HCT116 (cell line): ENCODE results near the gene TNFSF13B. TPM values are rescaled to one million over a fixed set of nuclear protein-coding genes. Genes with fewer than 3 reads are reported as not detected.

Experiments
- ATAC-seq: fragments of 200-7000 bp; cut with Tn5 transposase; 2 replicates; pipeline ENCODE4 v1.9.1; 2020; ENCODE audit warnings: mild to moderate bottlenecking, moderate library complexity
- BruUV-seq: library from RNA; stranded (reverse); fragments of 400-500 nt; replicated peaks from 2 replicates; lab custom pipeline; 2021; lab: Mats Ljungman, UMichigan
- CTCF ChIA-PET: fragments of 300-600 bp; sonication (Branson Sonifier 250); formaldehyde crosslinking; loops from one replicate; lab custom pipeline; 2021; ENCODE audit warnings: antibody characterized with exemption; lab: Charles Lee
- POLR2A ChIA-PET: fragments of 300-600, 350-600 bp; sonication (Branson Sonifier 250); formaldehyde crosslinking; loops from one replicate; lab custom pipeline; 2021; ENCODE audit warnings: antibody characterized with exemption; lab: Charles Lee
- RAD21 ChIA-PET, 2 experiments: fragments of 300-600 bp; sonication (Branson Sonifier 250); formaldehyde crosslinking; loops; one replicate each; lab custom pipeline; 2023; ENCODE audit warnings: low total read pairs in 2 of 2; ENCODE audit not compliant: uncharacterized antibody in 2 of 2, unreplicated experiment in 2 of 2, low non-redundant PET in 1 of 2; lab: Charles Lee
- DNase-seq: peaks from one replicate; pipeline ENCODE4 v3.0.0-alpha.2; 2010; ENCODE audit warnings: low read depth, low spot score
- H2AFZ ChIP-seq: fragments of 200-600 bp; shearing (Covaris generic), sonication (generic); 2 replicates; pipeline ENCODE4 v1.6.1; 2017; ENCODE audit warnings: low read depth, mixed run types, mixed read lengths, antibody characterized with exemption, low read length; ENCODE audit not compliant: poor library complexity, severe bottlenecking
- H3K27ac ChIP-seq: 2 replicates; pipeline ENCODE4 v1.5.1; 2012; ENCODE audit warnings: low read depth, low read length
- H3K27me3 ChIP-seq: fragments of 200-600 bp; sonication (generic); 2 replicates; pipeline ENCODE4 v1.6.1; 2016; ENCODE audit warnings: mixed run types, low read length, mixed read lengths; ENCODE audit not compliant: insufficient read depth
- H3K36me3 ChIP-seq, 2 experiments: fragments of 200-500 bp in 1 of 2; fragments of 200-600 bp in 1 of 2; sonication (Bioruptor generic) in 1 of 2; sonication (generic) in 1 of 2; 2 replicates each; pipeline versions ENCODE4 v1.5.1 to v1.6.1; 2014 to 2016; ENCODE audit warnings: low read length in 2 of 2, inconsistent platforms in 1 of 2, mixed read lengths in 1 of 2, mixed run types in 1 of 2; ENCODE audit not compliant: insufficient read depth in 2 of 2, control insufficient read depth in 1 of 2
- H3K4me1 ChIP-seq, 2 experiments: fragments of 200-600 bp in 1 of 2; sonication (generic) in 1 of 2; 2 replicates each; pipeline versions ENCODE4 v1.5.1 to v1.6.1; 2012 to 2017; ENCODE audit warnings: low read length in 2 of 2, inconsistent platforms in 1 of 2, mild to moderate bottlenecking in 1 of 2, mixed read lengths in 1 of 2, mixed run types in 1 of 2, moderate library complexity in 1 of 2; ENCODE audit not compliant: insufficient read depth in 2 of 2, control insufficient read depth in 1 of 2
- H3K4me2 ChIP-seq: fragments of 200-600 bp; sonication (generic); 2 replicates; pipeline ENCODE4 v1.6.1; 2017; ENCODE audit warnings: mixed run types, low read length, mixed read lengths
- H3K4me3 ChIP-seq, 2 experiments: fragments of 200-600 bp in 1 of 2; sonication (generic) in 1 of 2; replicated peaks in 1 of 2; 2 replicates each; pipeline ENCODE4 v1.5.1; 2011 to 2016; ENCODE audit warnings: low read length in 2 of 2, control low read depth in 1 of 2, low read depth in 1 of 2, mild to moderate bottlenecking in 1 of 2, mixed read lengths in 1 of 2, mixed run types in 1 of 2
- H3K79me2 ChIP-seq: fragments of 200-600 bp; sonication (generic); 2 replicates; pipeline ENCODE4 v1.6.1; 2017; ENCODE audit warnings: mild to moderate bottlenecking, mixed run types, low read length, moderate library complexity, mixed read lengths; ENCODE audit not compliant: insufficient read depth
- H3K9ac ChIP-seq: fragments of 200-600 bp; sonication (generic); 2 replicates; pipeline ENCODE4 v1.6.1; 2016; ENCODE audit warnings: low read length, mixed read lengths
- H3K9me2 ChIP-seq: fragments of 200-600 bp; sonication (generic), shearing (Covaris generic); 2 replicates; pipeline ENCODE4 v1.6.1; 2017; ENCODE audit warnings: mixed run types, mild to moderate bottlenecking, moderate library complexity; ENCODE audit not compliant: insufficient read depth
- H3K9me3 ChIP-seq, 2 experiments: fragments of 200-500 bp in 1 of 2; fragments of 200-600 bp in 1 of 2; sonication (Bioruptor generic) in 1 of 2; sonication (generic) in 1 of 2; 2 replicates each; pipeline ENCODE4 v1.6.1; 2014 to 2017; ENCODE audit warnings: low read length in 2 of 2, mixed read lengths in 2 of 2, inconsistent platforms in 1 of 2, low read depth in 1 of 2, mild to moderate bottlenecking in 1 of 2, mixed run types in 1 of 2, moderate library complexity in 1 of 2; ENCODE audit not compliant: control insufficient read depth in 1 of 2, insufficient read depth in 1 of 2
- H4K20me1 ChIP-seq: fragments of 200-600 bp; sonication (generic), shearing (Covaris generic); 2 replicates; pipeline ENCODE4 v1.6.1; 2017; ENCODE audit warnings: mixed run types, mild to moderate bottlenecking, moderate library complexity; ENCODE audit not compliant: insufficient read depth
- CEBPB ChIP-seq: IDR thresholded peaks from 2 replicates; pipeline ENCODE4 v1.6.1; 2012; ENCODE audit warnings: low read depth
- EGR1 ChIP-seq: IDR thresholded peaks from 2 replicates; pipeline ENCODE4 v1.6.1; 2012; ENCODE audit warnings: low read depth
- ELF1 ChIP-seq: IDR thresholded peaks from 2 replicates; pipeline ENCODE4 v1.6.1; 2012; ENCODE audit warnings: low read depth, borderline replicate concordance
- EZH2 ChIP-seq: fragments of 200-600 bp; sonication (generic); IDR thresholded peaks from 2 replicates; pipeline ENCODE4 v1.6.1; 2017; ENCODE audit warnings: antibody characterized with exemption, mixed run types
- MAX ChIP-seq: IDR thresholded peaks from 2 replicates; pipeline ENCODE4 v1.6.1; 2012
- POLR2AphosphoS5 ChIP-seq: IDR thresholded peaks from 2 replicates; pipeline ENCODE4 v1.6.1; 2011; ENCODE audit warnings: mild to moderate bottlenecking, low read depth, low read length, moderate library complexity
- SP1 ChIP-seq: IDR thresholded peaks from 2 replicates; pipeline ENCODE4 v1.6.1; 2012; ENCODE audit warnings: low read depth
- TCF7L2 ChIP-seq: IDR thresholded peaks from 2 replicates; pipeline ENCODE4 v1.7.0; 2011; ENCODE audit warnings: borderline replicate concordance, inconsistent platforms; ENCODE audit not compliant: insufficient read depth, insufficient read length; ENCODE audit errors: extremely low read depth
- ZFX ChIP-seq: fragments of 450-650 bp; IDR thresholded peaks from 2 replicates; pipeline ENCODE4 v1.6.1; 2017
- intact Hi-C: fragments of 100-400 bp; cut with micrococcal nuclease; formaldehyde crosslinking; loops from 2 replicates; pipeline ENCODE4 v1.10.0; 2022
- total RNA-seq: library from RNA; stranded (reverse); gene quantifications from one replicate; pipeline ENCODE4 v1.2.1, GENCODE V29; 2021; ENCODE audit not compliant: unreplicated experiment
- TF ChIP-seq, protein P1 (sequence below): IDR thresholded peaks from 2 replicates; pipeline ENCODE4 v1.6.1; 2012
- TF ChIP-seq, protein P2 (sequence below): IDR thresholded peaks from 2 replicates; pipeline ENCODE4 v1.6.1; 2012; ENCODE audit warnings: low read depth

The TNFSF13B gene
- total RNA-seq, 1 experiment from 2014 or later = 1.3 TPM

- Histone ChIP-seq H3K79me2 (no peaks in the 10 kb centered on the region), H3K9me2 (no peaks in the 10 kb centered on the region), H3K4me3 (no peak overlapping the region), H3K4me1 (no peaks in the 10 kb centered on the region), H4K20me1 (no peaks in the 10 kb centered on the region), H3K36me3 (no peaks in the 10 kb centered on the region), H3K9me3 (no peaks in the 10 kb centered on the region), H3K27ac (no peak overlapping the region), H3K4me2 (no peak overlapping the region), H3K27me3 (peaks cover 55% of the 10 kb centered on the region), H2AFZ (no peak overlapping the region), H3K9ac (no peak overlapping the region)
- DNase-seq = no peak
- ChIA-PET POLR2A (no interaction called here), RAD21 (no interaction called here), CTCF (no interaction called here)
- ATAC-seq = no peak
- intact Hi-C loops = no loop called here
- TF ChIP-seq CEBPB (no peak), ELF1 (no peak), POLR2AphosphoS5 (no peak), ZFX (no peak), TCF7L2 (no peak), MAX (no peak), EZH2 (no peak), EGR1 (no peak), SP1 (no peak)
- TF ChIP-seq, protein P1, sequence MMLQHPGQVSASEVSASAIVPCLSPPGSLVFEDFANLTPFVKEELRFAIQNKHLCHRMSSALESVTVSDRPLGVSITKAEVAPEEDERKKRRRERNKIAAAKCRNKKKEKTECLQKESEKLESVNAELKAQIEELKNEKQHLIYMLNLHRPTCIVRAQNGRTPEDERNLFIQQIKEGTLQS = no peak
- TF ChIP-seq, protein P2, sequence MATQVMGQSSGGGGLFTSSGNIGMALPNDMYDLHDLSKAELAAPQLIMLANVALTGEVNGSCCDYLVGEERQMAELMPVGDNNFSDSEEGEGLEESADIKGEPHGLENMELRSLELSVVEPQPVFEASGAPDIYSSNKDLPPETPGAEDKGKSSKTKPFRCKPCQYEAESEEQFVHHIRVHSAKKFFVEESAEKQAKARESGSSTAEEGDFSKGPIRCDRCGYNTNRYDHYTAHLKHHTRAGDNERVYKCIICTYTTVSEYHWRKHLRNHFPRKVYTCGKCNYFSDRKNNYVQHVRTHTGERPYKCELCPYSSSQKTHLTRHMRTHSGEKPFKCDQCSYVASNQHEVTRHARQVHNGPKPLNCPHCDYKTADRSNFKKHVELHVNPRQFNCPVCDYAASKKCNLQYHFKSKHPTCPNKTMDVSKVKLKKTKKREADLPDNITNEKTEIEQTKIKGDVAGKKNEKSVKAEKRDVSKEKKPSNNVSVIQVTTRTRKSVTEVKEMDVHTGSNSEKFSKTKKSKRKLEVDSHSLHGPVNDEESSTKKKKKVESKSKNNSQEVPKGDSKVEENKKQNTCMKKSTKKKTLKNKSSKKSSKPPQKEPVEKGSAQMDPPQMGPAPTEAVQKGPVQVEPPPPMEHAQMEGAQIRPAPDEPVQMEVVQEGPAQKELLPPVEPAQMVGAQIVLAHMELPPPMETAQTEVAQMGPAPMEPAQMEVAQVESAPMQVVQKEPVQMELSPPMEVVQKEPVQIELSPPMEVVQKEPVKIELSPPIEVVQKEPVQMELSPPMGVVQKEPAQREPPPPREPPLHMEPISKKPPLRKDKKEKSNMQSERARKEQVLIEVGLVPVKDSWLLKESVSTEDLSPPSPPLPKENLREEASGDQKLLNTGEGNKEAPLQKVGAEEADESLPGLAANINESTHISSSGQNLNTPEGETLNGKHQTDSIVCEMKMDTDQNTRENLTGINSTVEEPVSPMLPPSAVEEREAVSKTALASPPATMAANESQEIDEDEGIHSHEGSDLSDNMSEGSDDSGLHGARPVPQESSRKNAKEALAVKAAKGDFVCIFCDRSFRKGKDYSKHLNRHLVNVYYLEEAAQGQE = no peak
- no TSS peak for BruUV-seq
Measured at GRCh38 chr13:108325863-108326262, 56.3 kb downstream of the TNFSF13B start.
